ENCODE data around the gene RNF115.
"Not testable (repeated sequence)": the region's sequence is repeated elsewhere in the genome, so short reads cannot be mapped to it uniquely, and the experiment has no call there.

The RNF115 gene

GRCh38 chr1:145826030-145826429 lies 2.1 kb upstream of the RNF115 start:
- DNase-seq, result no peak

- no peak for DNase-seq
These were observed 576 bp upstream of the RNF115 start for GRCh38 chr1:145824499-145824842.

- DNase-seq, result not testable (repeated sequence)
These were observed 1.0 kb downstream of the RNF115 start for GRCh38 chr1:145822779-145823331.

- peak; percentile 78 for DNase-seq
These were observed 5.8 kb downstream of the RNF115 start for GRCh38 chr1:145818095-145818494.

- DNase-seq, result not testable (repeated sequence)
These were observed 10.7 kb downstream of the RNF115 start for GRCh38 chr1:145812977-145813810.

- DNase-seq, result no peak
These were observed 17.1 kb downstream of the RNF115 start for GRCh38 chr1:145806844-145807243.

- DNase-seq, result no peak
These were observed 17.5 kb downstream of the RNF115 start for GRCh38 chr1:145806408-145806807.

GRCh38 chr1:145805057-145805456 lies 18.8 kb downstream of the RNF115 start:
- peak; percentile 27 for DNase-seq

GRCh38 chr1:145804235-145805045 lies 19.5 kb downstream of the RNF115 start:
- no peak for DNase-seq

GRCh38 chr1:145799806-145800205 lies 24.1 kb downstream of the RNF115 start:
- no peak for DNase-seq

- no peak for DNase-seq
These were observed 27.1 kb downstream of the RNF115 start for GRCh38 chr1:145796753-145797152.

- no peak for DNase-seq
These were observed 28.5 kb downstream of the RNF115 start for GRCh38 chr1:145795257-145795881.

- no peak for DNase-seq
These were observed 31.4 kb downstream of the RNF115 start for GRCh38 chr1:145792484-145792883.

GRCh38 chr1:145791860-145792259 lies 32.0 kb downstream of the RNF115 start:
- DNase-seq, result not testable (repeated sequence)

- no peak for DNase-seq
These were observed 35.3 kb downstream of the RNF115 start for GRCh38 chr1:145788580-145788979.

GRCh38 chr1:145786271-145786670 lies 37.6 kb downstream of the RNF115 start:
- DNase-seq, result no peak

- no peak for DNase-seq
These were observed 38.3 kb downstream of the RNF115 start for GRCh38 chr1:145785547-145785946.

- DNase-seq, result no peak
These were observed 39.5 kb downstream of the RNF115 start for GRCh38 chr1:145784409-145784808.

- peak; percentile 90 for DNase-seq
These were observed 41.4 kb downstream of the RNF115 start for GRCh38 chr1:145782272-145783099.

GRCh38 chr1:145778146-145778540 lies 45.8 kb downstream of the RNF115 start:
- DNase-seq, result peak; percentile 58

GRCh38 chr1:145777357-145778145 lies 46.3 kb downstream of the RNF115 start:
- no peak for DNase-seq

- no peak for DNase-seq
These were observed 50.5 kb downstream of the RNF115 start for GRCh38 chr1:145773423-145773822.

Measured in fibroblast of upper back skin (primary cell).